GM18520 (cell line): Measurements from ENCODE around the gene KIF14.
A peak's percentile ranks its signal among the peaks of the same experiment; 100 is the strongest.

Source experiments
- ATAC-seq: cut with Tn5 transposase; IDR thresholded peaks from one replicate; pipeline ENCODE4 v1.9.1; 2021; ENCODE audit not compliant: unreplicated experiment

The KIF14 gene

GRCh38 chr1:200620273-200621131 is at the start of gene KIF14:
KIF14 (minus strand) TSS chr1:200620751; CDS start chr1:200618723, 2,028 bp downstream.
- ATAC-seq: peak; percentile 67

- ATAC-seq: peak; percentile 81
Measured at GRCh38 chr1:200669314-200670241, 49.0 kb upstream of the KIF14 start, which contains the start of gene DDX59. DDX59 (minus strand) TSS chr1:200669907; CDS start chr1:200666740, 3,167 bp downstream.

DNA sequence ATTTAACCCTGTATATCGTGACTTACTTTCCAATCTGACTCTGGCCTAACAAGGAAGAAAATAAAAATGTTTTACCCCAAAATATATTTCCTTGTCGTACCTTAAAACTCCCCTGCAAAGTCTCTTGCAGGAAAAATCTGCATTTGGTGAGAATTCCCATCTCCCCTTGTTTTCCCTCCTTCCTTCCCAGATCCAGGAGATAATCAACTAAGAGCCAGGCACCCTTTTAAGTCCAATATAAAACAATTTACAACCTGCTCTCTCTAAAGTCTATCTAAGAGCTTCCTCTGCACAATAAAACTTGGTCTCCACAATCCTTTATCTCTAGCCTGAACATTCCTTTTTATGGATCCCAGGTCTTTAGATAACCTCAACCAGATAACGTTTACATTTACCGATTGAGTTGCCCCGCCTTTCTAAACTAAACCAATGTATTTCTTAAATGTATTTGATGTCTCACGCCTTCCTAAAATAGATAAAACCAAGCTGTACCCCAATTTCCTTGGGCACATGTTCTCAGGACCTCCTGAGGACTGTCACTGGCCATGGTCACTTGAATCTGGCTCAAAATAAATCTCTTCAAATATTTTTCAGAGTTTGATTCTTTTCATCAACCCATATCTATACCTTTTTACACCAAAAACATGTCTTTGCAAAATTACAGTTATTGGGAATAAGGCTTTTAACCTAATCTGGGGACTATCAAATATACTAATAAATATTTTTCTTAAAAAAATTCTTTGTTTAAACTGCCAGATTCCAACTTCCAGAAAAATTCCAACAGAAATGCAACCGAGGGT is 48.2 kb upstream of the KIF14 start:
- ATAC-seq: no peak

GRCh38 chr1:200666309-200666708 is 45.8 kb upstream of the KIF14 start:
- ATAC-seq: no peak

DNA sequence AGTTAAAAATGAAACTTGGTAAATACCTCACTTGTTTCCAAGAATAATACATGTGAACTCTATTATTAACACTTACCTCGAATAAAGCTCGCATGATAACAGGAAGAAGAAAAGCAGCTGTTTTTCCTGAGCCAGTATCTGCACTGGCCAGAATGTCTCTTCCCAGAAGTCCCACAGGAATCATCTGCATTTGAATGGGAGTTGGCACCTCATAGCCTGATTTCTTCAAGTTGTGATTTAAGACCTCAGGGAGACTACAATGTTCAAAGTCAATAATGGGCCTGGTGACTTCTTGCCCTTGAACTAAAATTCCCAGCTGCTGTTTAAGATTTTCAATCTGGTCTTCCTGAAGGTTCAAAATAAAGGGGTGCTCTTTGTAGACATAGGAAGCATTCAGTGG is 45.3 kb upstream of the KIF14 start:
- ATAC-seq: no peak

- no peak for ATAC-seq
Measured at GRCh38 chr1:200660719-200661118, 40.2 kb upstream of the KIF14 start.

GRCh38 chr1:200659269-200659668 is 38.7 kb upstream of the KIF14 start:
- ATAC-seq: no peak

DNA sequence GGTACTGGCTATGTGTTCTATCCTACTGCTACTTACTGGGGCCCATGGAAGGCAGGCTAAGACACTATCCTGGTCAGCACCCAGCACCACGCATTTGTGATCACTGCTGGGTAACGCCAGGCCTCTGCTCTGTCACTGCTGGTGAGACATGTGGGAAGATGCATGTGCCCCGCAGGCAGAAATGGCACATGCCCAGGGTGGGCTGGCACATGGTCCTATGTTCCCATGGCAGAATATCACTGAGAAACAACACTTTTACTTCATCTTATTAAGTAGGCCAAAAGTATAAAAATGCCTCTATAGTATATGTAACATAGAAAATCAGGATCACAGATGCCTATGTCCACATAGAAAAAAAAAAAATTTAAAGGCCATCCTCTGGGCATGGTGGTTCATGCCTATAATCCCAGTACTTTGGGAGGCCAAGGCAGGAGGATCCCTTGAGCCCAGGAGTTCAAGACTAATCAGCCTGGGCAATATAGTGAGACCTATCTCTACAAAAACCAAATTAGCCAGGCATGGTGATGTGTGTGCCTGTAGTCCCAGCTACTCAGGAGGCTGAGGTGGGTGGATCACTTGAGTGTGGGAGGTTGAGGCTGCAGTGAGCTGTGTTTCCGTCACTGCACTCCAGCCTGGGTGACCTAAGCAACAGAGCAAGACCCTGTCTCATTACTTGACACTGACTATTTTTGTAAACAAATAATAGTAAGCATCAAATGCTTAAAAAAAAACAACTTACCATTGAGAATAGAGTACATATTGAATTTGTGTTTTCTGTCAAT is 37.7 kb upstream of the KIF14 start:
- ATAC-seq: no peak

GRCh38 chr1:200654660-200655059 is 34.1 kb upstream of the KIF14 start:
- peak; percentile 92 for ATAC-seq

- no peak for ATAC-seq
Measured at GRCh38 chr1:200653022-200653462, 32.5 kb upstream of the KIF14 start.

DNA sequence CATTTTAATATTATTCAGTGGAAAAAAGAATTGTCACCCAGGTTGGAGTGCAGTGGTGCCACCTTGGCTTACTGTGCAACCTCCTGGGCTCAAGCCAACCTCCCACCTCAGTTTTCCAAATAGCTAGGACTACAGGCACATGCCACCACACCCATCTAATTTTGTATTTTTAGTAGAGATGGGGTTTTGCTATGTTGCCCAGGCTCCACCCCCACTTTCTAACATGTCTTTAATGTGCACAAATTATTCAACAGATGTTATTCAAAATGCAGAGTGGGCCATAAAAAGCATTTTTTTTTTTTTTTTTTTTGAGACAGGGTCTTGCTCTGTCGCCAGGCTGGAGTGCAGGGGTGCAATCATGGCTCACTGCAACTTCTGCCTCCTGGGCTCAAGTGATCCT is 31.8 kb upstream of the KIF14 start:
- no peak for ATAC-seq

DNA sequence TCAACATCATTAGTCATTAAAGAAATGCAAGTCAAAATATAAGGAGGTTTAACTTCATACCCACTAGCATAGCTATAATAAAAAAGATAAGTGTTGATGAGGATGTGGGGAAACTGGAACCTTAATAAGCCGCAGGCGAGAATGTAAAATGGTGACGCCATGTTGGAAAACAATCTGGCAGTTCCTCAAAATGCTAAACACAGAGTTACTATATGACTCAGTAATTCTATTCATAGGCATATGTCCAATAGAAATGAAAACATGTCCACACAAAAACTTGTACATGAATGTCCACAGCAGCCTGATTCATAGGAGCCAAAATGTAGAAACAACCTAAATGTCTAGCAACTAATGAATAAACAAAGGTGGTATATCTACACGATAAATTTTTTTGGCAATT is 26.0 kb upstream of the KIF14 start:
- no peak for ATAC-seq

DNA sequence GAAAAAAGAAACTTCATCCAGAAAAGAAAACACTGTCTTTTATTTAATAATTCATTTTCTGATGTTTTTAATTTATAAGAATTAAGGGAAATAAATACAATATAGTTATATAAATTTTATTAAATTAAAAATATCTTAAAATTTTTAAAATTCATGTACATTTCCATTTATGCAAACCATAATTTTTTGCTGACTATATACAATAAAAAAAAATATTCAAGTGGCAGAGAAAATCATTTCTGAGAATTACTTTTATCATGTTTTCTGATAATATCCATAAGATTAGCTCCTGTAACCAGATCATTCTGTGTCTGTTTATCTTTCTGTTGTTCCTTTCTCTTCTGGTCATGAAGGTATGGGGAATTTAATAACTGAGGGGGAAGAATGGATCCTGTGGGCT is 23.5 kb upstream of the KIF14 start:
- no peak for ATAC-seq

DNA sequence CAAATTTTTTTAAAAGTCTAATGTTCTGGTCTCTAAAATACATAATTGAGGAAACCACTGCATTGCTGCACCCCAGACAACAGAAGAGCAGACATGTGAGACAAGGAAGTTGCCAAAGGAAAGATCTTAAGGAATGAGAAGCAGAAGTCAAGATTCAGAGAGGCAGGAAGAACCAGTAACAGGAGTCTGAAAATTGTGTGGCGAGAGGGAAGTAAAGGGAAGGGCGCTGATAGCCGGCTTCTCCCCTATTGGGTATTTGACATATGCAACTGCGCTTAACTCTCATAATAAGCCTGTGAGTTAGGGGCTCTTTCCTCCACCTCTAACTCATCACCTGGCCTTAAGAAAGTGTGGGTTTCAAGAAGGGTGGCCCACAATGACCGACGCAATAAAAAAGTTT is 21.9 kb upstream of the KIF14 start:
- no peak for ATAC-seq

DNA sequence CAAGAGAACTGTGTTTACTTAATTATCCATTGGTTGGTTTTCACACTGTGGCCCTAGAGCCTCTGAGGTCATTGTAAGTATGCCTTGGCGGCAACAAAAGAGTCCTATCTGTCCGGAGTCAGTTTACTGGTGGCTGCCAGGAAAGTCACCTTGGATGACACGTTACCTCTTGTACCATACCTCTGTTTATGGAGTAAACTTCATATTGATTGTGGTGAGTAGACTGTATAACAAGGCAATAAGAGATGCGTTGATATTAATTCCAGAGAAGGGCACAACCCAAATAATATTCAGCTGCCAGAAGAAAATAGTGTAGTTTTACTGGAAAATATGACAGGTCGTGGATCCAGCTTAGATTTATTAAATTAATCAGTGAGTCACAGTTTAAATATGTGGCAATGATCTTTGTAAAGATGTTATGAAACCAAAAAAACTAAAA is 20.4 kb upstream of the KIF14 start:
- ATAC-seq: no peak

GRCh38 chr1:200640373-200640962 is 19.9 kb upstream of the KIF14 start:
- ATAC-seq: no peak

DNA sequence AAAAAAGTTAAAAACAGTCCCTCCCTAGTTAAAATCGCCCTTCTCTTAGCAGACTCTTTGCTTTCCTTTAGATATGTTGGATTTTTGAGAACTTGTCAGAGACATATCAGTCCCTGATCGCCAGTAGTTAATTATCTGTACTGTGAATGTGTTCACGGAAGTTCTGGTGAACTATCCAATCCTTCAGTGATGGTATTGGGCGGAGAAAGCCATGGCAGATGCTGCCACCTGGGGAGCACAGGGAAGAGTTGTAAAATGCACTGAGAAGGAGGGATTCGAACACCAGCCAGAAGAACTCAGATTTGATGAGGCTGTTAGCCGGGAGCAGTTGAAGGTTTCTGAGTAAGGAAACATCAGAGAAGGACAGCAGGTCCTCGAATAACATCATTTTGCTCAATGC is 17.5 kb upstream of the KIF14 start:
- no peak for ATAC-seq

GRCh38 chr1:200636681-200637080 is 16.1 kb upstream of the KIF14 start:
- no peak for ATAC-seq

DNA sequence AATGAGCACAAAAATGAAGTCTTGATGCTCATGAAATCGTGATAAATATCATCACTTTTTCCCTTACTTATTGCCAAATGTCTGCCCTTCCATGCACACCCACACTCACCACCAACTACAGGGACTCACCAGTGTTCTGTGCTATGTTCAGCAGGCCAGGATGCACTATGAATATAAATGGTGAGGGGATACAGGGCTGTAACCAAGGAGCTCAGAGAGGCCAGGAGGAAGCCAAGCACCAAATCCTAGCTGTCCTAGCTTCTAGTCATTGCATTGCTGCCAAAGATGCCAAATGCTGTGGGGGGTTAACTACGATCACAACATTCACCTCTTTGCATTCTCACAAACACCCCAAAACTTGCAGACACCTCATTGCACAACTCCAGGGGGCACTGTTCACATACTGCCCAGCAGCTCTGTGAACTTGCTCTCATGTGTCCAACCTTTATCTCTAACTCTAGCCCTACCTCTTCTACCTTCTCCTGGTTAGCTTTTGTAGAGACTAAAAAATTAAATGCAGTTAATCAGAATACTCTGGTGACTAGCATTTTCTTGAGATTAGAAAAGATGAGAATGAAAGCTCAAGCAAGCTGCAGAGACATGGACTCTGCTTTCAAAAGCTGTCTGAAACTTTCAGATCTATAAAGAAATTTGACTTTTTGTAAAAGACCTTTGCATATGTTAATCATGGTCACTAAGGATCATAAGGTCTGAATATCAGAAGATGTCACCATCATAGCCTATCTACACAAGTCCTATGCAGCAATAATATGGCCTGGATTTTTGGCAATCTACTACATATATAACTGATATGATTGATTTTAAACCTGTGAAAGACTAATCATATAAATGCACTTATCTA is 13.9 kb upstream of the KIF14 start:
- no peak for ATAC-seq
